ENCODE results near the gene SYT12. TPM values are rescaled to one million over a fixed set of nuclear protein-coding genes. Genes with fewer than 3 reads are reported as not detected.

SYT12 gene
- total and polyA plus RNA-seq, 4 donors, result 0.12 to 0.25 (median 0.17) TPM; not detected in 1

GRCh38 chr11:67026941-67027340, 4.0 kb downstream of the SYT12 start:
- Histone ChIP-seq H3K9me3 (ENCODE audit: control insufficient read depth in 4 of 4, insufficient read depth in 3 of 4, low read length in 3 of 4) (peaks cover 0 to 3% (median 0%) of the 10 kb centered on the region in 4 donors), H3K27me3 (ENCODE audit: control insufficient read depth in 3 of 3, insufficient read depth in 3 of 3, low read length in 2 of 3) (peaks cover 3 to 30% (median 14%) of the 10 kb centered on the region in 3 donors), H3K36me3 (ENCODE audit: control insufficient read depth in 4 of 4, insufficient read depth in 4 of 4, low read length in 4 of 4) (no peaks in the 10 kb centered on the region), H3K27ac (ENCODE audit: low read depth in 1 of 2, low read length in 1 of 2) (no peak overlapping the region), H3K4me3 (no peak overlapping the region), H3K9ac (ENCODE audit: insufficient read depth in 1 of 2, low read length in 2 of 2) (no peak overlapping the region), H3K4me1 (ENCODE audit: control insufficient read depth in 5 of 5, insufficient read depth in 5 of 5, low read length in 5 of 5) (peaks cover 0 to 13% (median 5%) of the 10 kb centered on the region in 5 donors)
- ATAC-seq (ENCODE audit: insufficient read depth, low FRiP score) (no peak), DNase-seq (no peak)
- TF ChIP-seq, protein P1, sequence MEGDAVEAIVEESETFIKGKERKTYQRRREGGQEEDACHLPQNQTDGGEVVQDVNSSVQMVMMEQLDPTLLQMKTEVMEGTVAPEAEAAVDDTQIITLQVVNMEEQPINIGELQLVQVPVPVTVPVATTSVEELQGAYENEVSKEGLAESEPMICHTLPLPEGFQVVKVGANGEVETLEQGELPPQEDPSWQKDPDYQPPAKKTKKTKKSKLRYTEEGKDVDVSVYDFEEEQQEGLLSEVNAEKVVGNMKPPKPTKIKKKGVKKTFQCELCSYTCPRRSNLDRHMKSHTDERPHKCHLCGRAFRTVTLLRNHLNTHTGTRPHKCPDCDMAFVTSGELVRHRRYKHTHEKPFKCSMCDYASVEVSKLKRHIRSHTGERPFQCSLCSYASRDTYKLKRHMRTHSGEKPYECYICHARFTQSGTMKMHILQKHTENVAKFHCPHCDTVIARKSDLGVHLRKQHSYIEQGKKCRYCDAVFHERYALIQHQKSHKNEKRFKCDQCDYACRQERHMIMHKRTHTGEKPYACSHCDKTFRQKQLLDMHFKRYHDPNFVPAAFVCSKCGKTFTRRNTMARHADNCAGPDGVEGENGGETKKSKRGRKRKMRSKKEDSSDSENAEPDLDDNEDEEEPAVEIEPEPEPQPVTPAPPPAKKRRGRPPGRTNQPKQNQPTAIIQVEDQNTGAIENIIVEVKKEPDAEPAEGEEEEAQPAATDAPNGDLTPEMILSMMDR (IDR thresholded peaks at IDR 0.05; ENCODE audit: control extremely low read depth, extremely low read depth), result no peak
- 86 to 88% methylated on average over 5 of the region's 5 CpGs for WGBS, 2 donors

DNA sequence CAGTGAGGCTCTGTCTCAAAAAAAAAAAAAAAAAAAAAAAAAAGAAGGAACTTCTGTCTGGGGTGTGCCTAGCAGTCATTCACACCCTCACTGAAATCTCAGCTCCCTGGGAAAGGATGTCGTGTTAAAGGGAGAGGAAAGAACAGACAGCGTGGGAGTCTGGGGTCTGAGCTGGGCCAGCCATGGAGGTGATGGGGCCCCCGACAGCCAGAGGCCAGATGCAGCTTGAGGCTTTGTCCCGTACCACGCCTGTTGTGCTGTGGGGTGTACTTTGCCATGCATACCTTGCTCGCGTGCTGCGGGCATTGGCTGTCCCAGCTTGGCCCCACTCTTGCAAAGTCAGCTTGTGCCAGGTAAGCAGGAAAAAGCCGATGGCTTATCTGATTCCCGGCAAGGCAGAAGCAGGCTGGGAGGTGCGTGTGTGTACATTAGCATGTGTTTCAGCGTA, 4.6 kb downstream of the SYT12 start:
- Histone ChIP-seq H3K4me3 (no peak overlapping the region), H3K4me1 (ENCODE audit: control insufficient read depth in 5 of 5, insufficient read depth in 5 of 5, low read length in 5 of 5) (peaks cover 0 to 11% (median 2%) of the 10 kb centered on the region in 5 donors), H3K36me3 (ENCODE audit: control insufficient read depth in 4 of 4, insufficient read depth in 4 of 4, low read length in 4 of 4) (no peaks in the 10 kb centered on the region), H3K27me3 (ENCODE audit: control insufficient read depth in 3 of 3, insufficient read depth in 3 of 3, low read length in 2 of 3) (peaks cover 3 to 25% (median 9%) of the 10 kb centered on the region in 3 donors), H3K27ac (ENCODE audit: low read depth in 1 of 2, low read length in 1 of 2) (no peak overlapping the region), H3K9ac (ENCODE audit: insufficient read depth in 1 of 2, low read length in 2 of 2) (no peak overlapping the region), H3K9me3 (ENCODE audit: control insufficient read depth in 4 of 4, insufficient read depth in 3 of 4, low read length in 3 of 4) (peaks cover 0 to 3% (median 0%) of the 10 kb centered on the region in 4 donors)
- 72 to 75% methylated on average over 12 of the region's 12 CpGs for WGBS, 2 donors
- TF ChIP-seq, protein P1 (IDR thresholded peaks at IDR 0.05; ENCODE audit: control extremely low read depth, extremely low read depth), result no peak
- DNase-seq, result peak in 1 of 3 donors; percentile 14
- no peak for ATAC-seq (ENCODE audit: insufficient read depth, low FRiP score)

- Histone ChIP-seq H3K27me3 (ENCODE audit: control insufficient read depth in 3 of 3, insufficient read depth in 3 of 3, low read length in 2 of 3) (peaks cover 3 to 20% (median 6%) of the 10 kb centered on the region in 3 donors), H3K9ac (ENCODE audit: insufficient read depth in 1 of 2, low read length in 2 of 2) (no peak overlapping the region), H3K9me3 (ENCODE audit: control insufficient read depth in 4 of 4, insufficient read depth in 3 of 4, low read length in 3 of 4) (peaks cover 0 to 3% (median 0%) of the 10 kb centered on the region in 4 donors), H3K27ac (ENCODE audit: low read depth in 1 of 2, low read length in 1 of 2) (no peak overlapping the region), H3K4me3 (no peak overlapping the region), H3K36me3 (ENCODE audit: control insufficient read depth in 4 of 4, insufficient read depth in 4 of 4, low read length in 4 of 4) (no peaks in the 10 kb centered on the region), H3K4me1 (ENCODE audit: control insufficient read depth in 5 of 5, insufficient read depth in 5 of 5, low read length in 5 of 5) (peaks cover 0 to 7% (median 0%) of the 10 kb centered on the region in 5 donors)
- no peak for ATAC-seq (ENCODE audit: insufficient read depth, low FRiP score)
- WGBS, 2 donors, result 88 to 90% methylated on average over 6 of the region's 6 CpGs
- no peak for DNase-seq
- TF ChIP-seq, protein P1 (IDR thresholded peaks at IDR 0.05; ENCODE audit: control extremely low read depth, extremely low read depth), result no peak
These were observed 5.1 kb downstream of the SYT12 start for GRCh38 chr11:67027943-67028542.

Data from lung (tissue), 12 donors.